GM18907 (cell line): ENCODE measurements around the gene ATP6V0E2.

Experiments used
- ATAC-seq: cut with Tn5 transposase; IDR thresholded peaks from one replicate; pipeline ENCODE4 v1.9.1; 2021; ENCODE audit warnings: mild to moderate bottlenecking, moderate library complexity; ENCODE audit not compliant: unreplicated experiment

ATP6V0E2 gene

DNA sequence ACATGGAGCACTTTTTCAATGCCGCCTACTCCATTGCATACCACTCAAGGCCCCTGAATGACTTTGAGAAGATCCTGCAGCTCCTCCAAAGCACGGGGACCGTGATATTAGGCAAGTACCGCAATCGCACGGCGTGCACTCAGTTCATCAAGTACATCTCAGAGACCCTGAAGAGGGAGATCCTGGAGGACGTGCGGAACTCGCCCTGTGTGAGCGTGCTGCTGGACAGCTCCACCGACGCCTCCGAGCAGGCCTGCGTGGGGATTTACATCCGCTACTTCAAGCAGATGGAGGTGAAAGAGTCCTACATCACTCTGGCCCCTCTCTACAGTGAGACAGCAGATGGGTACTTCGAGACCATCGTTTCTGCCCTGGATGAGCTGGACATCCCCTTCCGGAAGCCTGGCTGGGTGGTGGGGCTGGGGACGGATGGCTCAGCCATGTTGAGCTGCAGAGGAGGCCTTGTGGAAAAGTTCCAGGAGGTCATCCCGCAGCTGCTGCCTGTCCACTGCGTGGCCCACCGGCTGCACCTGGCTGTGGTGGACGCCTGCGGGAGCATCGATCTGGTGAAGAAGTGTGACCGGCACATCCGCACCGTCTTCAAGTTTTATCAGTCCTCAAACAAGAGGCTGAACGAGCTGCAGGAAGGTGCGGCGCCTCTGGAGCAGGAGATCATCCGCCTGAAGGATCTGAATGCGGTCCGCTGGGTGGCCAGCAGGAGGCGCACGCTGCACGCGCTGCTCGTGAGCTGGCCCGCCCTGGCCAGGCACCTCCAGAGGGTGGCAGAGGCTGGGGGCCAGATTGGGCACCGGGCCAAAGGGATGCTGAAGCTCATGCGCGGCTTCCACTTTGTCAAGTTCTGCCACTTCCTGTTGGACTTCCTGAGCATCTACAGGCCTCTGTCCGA is 12.7 kb upstream of the ATP6V0E2 start:
- no peak for ATAC-seq

DNA sequence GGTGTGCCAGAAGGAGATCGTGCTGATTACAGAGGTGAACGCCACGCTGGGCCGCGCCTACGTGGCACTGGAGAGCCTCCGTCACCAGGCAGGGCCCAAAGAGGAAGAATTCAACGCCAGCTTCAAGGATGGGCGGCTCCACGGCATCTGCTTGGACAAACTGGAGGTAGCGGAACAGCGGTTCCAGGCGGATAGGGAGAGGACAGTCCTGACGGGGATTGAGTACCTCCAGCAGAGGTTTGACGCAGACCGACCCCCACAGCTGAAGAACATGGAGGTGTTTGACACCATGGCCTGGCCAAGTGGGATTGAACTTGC is 12.1 kb upstream of the ATP6V0E2 start:
- ATAC-seq, result no peak

DNA sequence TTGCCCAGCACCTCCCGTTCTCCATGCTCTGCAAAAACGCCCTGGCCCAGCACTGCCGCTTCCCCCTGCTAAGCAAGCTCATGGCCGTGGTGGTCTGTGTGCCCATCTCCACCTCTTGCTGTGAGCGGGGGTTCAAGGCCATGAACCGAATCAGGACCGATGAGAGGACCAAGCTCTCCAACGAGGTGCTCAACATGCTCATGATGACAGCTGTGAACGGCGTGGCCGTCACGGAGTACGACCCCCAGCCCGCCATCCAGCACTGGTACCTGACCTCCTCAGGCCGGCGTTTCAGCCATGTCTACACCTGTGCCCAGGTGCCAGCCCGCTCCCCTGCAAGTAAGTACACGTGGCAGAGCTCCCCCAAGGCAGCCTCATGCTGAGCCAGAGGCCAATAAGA is 11.6 kb upstream of the ATP6V0E2 start:
- no peak for ATAC-seq

DNA sequence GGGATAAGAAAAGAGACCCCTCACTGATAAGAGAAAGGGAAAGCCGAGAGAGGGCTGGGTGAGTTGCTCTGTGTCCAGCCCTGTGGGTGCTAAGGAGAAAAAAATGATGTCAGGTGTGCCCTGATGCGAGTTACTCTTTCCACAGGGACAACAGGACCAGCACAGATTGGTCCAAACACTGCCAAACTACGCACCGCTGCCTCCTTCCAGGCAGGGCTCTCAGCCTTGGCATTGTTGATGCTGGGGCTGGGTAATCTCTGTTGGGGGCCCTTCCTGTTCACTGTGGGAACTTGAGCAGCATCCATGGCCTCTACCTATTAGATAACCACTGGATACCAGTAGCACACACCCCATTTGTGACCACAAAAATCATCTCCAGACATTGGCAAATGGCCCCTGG is 10.3 kb upstream of the ATP6V0E2 start:
- no peak for ATAC-seq

DNA sequence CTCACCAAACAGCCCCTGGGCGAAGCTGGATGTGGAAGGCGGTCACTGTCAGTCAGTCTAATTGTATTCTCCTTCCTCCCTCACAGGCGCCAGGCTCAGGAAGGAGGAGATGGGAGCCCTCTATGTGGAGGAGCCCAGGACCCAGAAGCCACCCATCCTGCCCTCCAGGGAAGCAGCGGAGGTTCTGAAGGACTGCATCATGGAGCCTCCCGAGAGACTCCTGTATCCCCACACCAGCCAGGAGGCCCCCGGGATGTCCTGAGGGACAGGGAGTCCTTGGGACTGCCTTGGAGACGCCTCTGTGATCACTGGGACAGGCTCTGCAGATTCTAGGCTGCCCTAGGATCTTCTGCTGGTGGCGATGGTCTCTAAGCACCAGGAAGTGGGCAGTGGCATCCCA is 9.7 kb upstream of the ATP6V0E2 start:
- ATAC-seq, result no peak

DNA sequence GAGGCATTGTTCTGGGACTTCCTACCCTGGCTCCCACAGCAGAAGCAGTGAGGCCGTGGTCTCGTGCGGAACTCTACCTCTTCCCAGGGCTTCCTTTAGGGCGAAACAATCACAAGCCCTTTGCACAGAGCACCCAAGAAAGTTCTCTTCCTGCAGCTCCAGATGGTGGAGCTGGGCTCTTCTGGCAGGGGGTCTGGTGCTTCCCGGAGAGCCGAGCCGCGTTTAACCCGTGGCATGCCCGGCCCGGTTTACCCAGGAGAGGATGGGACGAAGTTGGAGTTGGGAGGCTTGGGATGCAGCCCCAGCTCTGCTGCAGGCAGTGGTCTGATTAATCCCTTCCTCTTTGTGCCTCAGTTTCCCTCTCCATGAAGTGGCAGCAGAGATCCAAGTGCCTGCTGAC is 9.0 kb upstream of the ATP6V0E2 start:
- ATAC-seq, result no peak

DNA sequence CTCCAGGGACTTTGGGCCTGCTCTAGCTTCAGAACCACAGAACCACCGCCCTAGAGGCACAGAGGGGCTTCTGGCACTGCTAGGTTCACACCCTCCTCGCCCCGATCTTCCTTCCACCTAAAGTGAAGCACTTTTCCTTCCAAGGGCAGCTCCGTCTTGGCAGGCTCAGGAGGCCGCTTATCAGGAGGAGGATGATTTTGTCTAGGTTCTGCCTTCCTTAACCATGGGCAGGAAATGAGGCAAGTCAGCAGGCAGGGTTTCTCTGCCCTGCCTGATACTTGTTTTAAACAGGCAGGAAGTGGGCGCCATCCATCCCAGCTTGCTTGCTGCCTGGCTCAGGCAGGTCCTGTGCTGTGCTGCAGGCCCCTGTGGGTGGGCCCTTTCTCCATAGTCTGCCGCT is 8.3 kb upstream of the ATP6V0E2 start:
- ATAC-seq, result no peak

DNA sequence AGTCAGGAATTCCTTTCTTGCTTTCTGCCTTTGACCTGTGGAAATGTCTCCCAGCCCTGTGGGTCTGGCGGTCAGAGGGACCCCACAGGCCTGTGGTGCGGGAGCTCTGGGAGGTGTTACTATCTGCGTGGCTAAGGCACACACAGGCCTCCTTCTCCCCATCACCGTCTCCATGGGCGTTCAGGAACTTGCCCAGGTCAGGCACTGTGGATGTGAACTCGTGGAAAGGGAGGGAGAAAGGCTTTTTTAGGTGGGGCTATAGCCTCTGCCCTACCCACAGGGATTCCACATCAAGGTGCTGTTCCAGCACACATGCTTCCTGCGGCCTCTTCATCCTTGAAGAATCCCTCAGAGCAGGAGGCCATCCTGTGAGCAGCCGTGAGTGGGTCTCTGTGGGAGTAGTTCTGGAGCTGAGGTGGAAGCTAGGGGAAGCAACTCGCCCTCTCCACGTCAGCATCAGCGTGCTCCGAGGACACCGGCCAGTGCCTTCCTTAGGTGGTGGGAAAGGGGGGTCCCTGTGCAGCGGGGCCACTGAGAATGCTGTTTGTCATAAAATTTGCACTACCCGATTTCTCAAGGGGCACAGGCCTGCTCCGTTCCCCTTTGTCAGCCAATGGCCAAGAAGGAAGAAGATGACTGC is 7.5 kb upstream of the ATP6V0E2 start:
- no peak for ATAC-seq

DNA sequence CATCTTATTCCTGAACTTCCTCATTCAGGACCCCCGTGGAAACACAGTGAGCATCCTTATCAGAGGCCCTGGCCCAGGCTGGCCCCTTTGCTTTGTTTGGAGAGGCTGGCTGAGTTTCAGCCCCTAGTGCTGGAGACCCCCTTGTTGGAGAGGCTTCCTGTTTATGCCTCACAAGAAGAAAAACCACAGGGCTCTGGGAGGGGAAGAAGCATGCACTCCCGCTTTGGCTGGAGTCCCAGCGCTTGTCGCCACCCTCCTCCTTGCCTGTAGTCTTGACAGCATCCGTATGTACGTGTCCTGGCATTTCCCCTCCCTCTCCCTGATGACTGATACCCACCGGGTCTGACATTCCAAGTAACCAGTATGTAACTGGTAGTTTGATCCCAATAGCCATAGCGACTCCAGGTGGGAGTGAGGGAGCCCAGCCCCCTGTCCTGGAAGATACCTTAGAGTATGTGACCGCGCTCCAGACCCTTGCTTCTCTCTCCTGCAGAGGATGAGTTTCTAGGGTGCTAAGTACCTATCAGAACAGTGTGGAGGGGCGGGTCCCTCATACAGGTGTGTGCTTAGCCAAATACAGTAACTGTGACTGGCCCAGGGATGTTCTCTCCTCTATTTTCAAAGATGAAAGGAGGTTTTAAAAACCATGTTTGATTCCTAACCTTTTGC is 6.9 kb upstream of the ATP6V0E2 start:
- no peak for ATAC-seq

DNA sequence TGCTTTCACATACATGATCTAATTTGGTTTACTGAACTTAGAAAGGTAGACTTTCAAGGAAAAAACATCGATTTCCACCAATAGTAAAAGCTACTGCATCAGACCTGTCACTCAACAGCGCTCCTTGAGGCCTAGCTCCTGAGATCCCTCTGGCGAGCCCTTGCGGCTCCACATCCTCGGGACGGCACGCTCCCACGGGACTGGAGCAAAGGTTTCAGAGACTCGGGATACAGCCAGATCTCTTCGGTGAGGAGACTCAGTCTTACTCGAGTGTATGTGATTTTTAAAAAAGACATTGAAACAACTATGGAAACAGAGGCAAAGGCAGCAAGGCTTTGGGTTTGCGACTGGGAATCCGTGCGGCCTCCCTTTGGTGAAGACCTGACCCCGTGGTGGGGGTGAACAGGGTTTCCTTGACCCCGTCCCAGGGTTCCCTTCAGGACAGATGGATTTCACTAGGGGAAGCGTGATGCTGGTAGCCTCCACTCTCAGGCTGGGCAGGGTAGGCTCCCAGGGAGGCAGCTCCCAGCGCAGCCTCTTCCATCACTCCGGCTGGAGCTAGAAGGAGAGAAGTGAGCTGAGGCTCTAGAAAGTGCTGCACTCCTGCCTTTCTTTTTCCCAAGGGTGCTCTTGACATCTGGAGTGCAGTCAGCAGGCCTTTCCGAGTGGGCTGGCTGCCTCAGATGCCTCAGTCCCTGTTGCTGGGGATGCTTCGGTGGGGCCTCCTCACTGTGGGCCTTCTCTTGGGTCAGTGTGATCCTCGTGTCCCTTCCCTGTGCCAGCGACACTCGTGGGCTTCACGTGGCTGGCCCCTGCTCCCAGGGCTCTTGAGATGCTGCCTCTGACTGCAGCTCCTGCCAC is 5.8 kb upstream of the ATP6V0E2 start:
- ATAC-seq, result no peak

DNA sequence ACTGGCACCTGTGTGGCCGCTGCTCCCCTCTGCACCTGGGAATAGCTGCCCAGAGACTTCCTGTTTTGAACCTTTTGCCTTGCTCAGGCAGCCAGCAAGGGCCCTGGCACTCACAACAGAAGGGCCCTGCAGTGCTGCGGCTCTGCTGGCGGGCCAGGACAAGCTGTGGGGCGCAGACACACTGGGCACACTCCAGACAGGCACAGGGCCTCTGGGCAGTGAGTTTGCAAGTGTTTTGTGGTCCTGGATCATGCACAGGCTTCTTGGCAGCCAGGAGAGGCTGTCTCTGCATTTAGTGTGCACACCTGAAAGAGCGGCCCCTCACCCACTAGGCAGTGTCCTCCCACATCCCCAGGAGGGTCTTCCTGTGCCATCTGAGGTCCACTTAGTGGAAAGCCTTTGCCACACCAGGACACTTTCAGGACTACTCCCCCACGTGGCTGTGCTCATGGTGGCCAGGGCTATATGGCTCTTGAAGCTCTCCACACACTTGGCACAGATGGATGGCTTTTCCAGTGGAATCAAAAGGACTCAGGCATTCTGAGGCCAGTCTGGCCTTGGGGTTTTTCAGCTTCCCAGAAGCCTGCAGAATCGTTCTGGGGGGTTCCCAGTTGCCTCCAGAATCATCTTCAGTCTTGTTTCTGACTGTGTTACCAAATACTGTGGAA is 5.0 kb upstream of the ATP6V0E2 start:
- ATAC-seq, result no peak

DNA sequence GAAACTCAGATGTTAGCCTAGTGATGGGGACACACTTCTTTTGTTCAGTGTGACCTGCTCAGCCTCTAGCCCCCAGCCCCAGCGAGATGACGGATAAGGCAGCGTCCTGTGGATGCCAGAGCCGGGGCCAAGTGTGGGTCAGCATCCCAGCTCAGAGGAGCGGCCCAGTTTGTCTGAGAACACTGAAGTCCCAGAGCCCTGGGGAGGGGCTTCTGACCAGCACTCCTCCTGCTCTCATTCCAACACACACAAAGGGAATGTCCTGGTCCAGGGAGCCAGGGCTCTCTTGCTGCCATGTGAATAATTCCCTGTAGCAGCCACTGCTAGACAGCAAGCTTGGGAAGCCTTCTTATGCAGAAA is 4.5 kb upstream of the ATP6V0E2 start:
- no peak for ATAC-seq

DNA sequence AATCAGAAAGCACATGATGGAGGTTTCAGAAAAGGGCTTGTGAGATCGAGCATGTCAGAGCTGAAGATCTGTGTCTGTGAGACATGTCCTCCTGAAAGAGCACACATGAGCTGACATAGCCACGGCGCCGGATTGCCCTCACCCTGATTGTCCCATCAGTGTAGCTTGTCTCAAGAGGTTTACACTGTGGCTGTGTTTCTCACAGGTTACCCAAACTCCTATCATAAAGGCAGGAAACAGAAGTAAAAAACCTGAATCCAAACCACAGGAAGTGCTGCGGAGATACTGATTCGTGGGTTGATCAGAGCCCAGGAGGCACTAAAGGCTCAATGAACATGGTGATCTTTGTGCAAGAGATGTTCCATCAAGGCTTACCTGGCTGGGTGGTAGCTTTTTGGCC is 3.9 kb upstream of the ATP6V0E2 start:
- no peak for ATAC-seq

DNA sequence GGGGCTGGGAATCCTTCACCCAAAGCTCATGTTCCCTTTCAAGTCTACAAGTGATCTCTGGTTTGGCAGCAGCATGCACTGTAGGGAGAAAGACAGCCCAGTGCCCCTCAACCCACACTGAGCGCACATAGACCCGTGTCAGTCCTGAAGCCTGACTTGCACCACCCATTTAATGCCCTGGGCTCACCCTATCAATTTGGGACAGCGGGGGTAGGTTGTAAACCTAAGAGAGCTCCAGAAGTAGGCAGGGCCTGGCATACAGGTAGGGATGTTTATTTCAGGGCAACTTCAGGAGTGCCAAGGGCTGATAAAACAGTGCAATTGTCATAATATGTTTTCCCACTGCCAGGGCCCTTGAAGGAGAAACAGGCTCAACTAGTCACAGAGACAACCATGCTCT is 3.5 kb upstream of the ATP6V0E2 start:
- no peak for ATAC-seq

DNA sequence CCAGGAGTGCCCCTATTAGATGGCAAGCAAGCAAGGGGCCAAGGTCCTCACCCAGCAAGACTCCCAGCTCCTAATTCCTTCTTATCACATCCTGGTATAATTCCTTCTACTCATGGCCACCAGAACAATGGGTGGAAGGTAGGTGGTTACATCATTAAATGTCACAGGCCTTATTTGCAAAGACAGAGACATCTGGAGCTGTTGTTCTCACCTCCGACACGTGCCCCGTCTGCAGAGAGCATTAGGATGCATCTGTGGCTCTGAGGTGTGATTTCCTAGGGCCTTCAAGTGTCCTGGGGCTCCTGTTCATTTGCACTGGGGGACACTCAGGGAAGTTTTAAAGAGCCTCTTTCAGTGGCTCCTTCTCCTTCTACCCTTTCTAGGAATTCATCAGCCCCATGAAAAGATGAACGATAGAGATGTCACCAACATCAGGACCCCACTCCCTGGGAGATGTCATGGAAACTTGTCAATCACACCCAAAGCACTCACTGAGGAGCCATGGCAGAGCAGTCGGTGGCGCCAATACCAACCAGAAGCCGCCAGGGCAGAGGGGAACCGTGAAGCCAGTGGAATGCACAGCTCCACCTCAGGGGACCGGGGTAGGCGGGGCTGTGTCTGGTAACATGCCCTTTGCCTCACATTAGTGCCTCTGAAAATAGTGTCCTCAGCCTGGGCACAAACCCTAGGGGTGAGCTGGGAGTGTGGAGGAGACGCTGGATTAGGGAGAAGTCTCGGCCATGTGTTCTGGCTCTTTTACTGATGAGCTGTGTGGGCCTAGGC is 2.9 kb upstream of the ATP6V0E2 start:
- ATAC-seq, result no peak

DNA sequence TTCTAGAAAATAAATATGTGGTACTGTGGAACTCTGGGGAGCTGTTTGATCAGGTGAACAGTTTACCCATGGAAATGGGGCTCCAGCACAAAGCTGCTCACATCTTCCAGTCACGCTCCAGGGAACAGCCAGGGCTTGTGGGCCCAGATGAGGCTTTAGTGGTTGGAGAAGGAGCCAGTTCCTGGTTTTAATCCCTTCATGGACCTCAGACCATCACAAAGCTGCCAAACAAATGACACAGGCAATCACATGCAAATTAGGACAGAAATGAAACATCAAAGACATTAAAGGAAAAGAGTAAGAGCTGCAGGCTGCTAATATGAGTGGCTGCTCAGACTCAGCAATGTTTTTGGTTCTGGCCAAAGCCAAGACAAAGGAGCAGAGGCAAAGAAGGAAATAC is 2.2 kb upstream of the ATP6V0E2 start:
- ATAC-seq, result no peak

DNA sequence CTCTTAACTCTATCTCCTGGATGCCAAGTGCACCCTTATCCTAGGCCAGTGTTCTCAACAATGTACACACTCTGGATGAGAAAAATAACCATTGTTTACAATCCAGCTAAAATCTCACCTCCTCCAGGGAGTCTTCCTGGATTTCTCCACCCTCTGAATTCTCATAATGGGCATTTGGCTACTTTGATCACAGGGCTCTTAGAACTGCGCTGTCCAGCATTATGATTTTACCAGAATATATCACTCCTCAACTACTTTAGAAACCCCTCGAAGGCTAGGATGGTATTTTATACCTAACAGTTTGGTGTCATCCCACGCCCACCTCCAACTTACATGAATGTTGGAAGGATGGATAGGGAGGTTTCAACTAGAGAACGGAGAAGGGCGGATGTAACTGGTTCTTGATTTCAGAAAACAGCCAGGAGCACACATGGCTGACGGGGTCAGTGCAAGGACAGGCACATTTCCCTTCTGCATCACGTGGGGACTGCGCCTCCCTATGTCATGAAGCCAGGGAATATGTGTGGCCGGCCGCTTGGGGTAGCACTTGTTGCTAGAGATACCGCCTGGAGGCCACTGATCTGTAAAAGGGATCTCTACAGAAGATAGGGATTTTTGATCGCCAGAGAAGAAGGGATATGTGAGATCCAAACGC is 1.2 kb upstream of the ATP6V0E2 start:
- no peak for ATAC-seq

DNA sequence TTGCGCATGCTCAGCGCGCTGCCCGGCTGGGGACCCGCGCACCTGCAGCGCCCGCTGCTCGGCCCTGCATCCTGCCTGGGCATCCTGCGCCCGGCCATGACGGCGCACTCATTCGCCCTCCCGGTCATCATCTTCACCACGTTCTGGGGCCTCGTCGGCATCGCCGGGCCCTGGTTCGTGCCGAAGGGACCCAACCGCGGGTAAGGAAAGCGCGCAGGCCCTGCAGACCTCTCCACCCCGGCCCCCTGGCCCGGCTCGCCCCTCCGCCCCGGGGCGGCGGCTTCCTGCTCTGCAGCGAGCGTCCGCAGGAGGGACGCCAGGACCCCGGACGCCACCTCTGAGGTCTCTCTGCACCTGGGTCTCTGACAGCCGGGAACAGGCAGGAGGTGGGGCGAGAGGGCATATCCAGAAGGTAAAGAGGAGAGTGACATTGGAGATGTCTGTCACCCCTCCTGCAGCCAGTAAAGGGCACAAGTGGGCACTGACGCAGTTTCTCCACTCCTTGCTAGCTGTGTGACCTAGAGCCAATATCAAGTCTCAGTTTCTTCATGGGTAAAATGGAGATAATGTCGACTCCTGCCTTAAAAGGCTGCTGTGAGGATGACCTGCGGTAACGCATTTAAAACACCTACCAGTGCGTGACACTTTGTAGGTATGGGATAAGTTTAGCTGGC is 338 bp downstream of the ATP6V0E2 start:
- ATAC-seq, result peak; percentile 24

DNA sequence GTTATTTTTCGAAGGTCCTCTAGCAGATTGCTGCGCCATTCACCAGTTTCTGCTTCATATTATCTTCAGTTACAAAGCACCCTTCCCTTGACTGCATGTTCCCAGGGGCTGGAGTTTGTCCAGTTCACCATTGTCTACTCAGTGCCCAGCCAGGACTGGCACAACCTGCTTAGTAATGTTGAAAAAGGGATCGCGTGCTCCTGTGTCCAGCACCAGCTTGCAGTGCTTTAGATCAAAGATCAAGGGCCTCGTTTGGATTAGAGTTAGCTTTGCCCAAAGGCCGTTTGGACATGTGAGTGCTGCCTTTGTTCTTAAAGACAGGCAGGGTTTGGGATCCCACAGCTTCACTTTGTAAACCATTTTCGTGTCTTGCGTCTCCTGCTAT is 867 bp downstream of the ATP6V0E2 start:
- ATAC-seq, result no peak
